Memory B cell (primary cell): ENCODE measurements around the gene GALNTL6.

Experiments
- ATAC-seq: fragments of 150-1000 bp; cut with Tn5 transposase; 2 replicates; pipeline ENCODE4 v1.10.0; 2021; ENCODE audit warnings: low read depth, mild to moderate bottlenecking, moderate library complexity
- DNase-seq, 2 donors: peaks; one replicate each; pipeline ENCODE4 v3.0.0; 2022; ENCODE audit warnings: low spot score in 2 of 2
- H3K27ac Mint-ChIP-seq: one replicate; pipeline ENCODE4 v1.8.0; 2022; ENCODE audit warnings: mild to moderate bottlenecking, moderate library complexity, mixed read lengths
- H3K27me3 Mint-ChIP-seq: one replicate; pipeline ENCODE4 v1.8.0; 2022; ENCODE audit warnings: mixed read lengths
- H3K36me3 Mint-ChIP-seq: one replicate; pipeline ENCODE4 v1.8.0; 2022; ENCODE audit warnings: mild to moderate bottlenecking, mixed read lengths
- H3K4me1 Mint-ChIP-seq: one replicate; pipeline ENCODE4 v1.8.0; 2022; ENCODE audit warnings: mixed read lengths
- H3K4me3 Mint-ChIP-seq: one replicate; pipeline ENCODE4 v1.8.0; 2022; ENCODE audit warnings: mild to moderate bottlenecking, moderate library complexity, mixed read lengths
- H3K9me3 Mint-ChIP-seq: one replicate; pipeline ENCODE4 v1.8.0; 2022; ENCODE audit warnings: mixed read lengths

Gene GALNTL6

DNA sequence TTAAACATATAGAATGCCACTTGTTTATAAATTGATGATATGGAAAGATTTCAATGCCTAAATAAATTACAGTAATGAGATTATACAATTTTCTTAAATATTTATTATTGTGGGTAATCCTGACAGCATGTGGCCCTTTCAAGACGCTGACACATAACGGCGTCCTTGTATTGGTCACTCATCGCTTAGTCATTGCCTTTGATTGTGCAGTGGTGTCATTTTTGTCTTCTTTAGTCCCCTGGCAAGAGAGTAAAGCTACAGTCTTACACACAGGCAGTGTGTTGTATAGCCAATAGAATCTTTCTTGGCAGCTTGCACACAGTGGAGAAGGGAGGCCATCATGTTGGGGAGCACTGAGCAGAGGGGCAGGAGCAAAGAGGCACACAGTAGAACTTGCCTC lies 993.6 kb downstream of the GALNTL6 start:
- Mint-ChIP-seq H3K4me3 (no peak overlapping the region), H3K4me1 (no peaks in the 10 kb centered on the region), H3K27ac (no peak overlapping the region), H3K27me3 (no peaks in the 10 kb centered on the region), H3K9me3 (no peaks in the 10 kb centered on the region), H3K36me3 (no peaks in the 10 kb centered on the region)
- DNase-seq (no peak), ATAC-seq (no peak)

DNA sequence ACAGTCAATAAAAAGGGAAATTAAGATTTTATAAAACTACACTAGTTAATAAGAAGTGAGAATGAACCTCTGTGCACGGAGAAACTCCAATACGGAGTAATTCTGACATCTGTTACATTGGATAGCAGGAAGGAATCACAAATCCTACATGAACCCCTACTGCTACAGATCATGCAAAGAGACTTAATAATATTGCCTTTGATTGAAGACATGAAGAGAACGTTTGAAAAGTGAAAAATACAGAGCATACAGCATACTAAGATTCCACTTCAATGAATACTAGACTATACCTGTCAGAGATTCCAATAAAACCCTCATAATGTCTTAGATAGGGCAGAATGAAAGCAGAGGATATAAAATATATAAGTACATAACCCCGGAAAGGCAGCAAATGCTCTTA lies 995.0 kb downstream of the GALNTL6 start:
- no peak overlapping the region for H3K27ac Mint-ChIP-seq
- H3K27me3 Mint-ChIP-seq: no peaks in the 10 kb centered on the region
- H3K36me3 Mint-ChIP-seq: no peaks in the 10 kb centered on the region
- no peak overlapping the region for H3K4me3 Mint-ChIP-seq
- no peaks in the 10 kb centered on the region for H3K9me3 Mint-ChIP-seq
- ATAC-seq: no peak
- no peaks in the 10 kb centered on the region for H3K4me1 Mint-ChIP-seq
- DNase-seq: no peak

DNA sequence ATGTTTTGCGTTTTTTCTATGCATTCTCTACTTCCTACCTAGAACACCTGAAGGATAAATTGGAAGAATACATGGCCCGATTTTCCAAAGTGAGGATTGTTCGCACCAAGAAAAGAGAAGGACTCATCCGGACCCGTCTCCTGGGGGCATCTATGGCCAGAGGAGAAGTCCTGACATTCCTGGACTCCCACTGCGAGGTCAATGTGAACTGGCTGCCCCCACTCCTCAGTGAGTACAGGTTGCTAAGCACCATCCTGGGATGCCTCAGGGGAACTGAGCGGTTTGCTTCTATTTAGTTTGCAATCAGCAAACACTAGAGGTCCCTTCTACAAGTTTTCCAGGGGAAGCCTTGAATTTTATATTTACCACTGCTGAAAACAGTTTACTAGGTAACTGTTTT lies 996.1 kb downstream of the GALNTL6 start:
- ATAC-seq: no peak
- Mint-ChIP-seq H3K4me1 (no peaks in the 10 kb centered on the region), H3K4me3 (no peak overlapping the region), H3K27me3 (no peaks in the 10 kb centered on the region), H3K9me3 (no peaks in the 10 kb centered on the region), H3K36me3 (no peaks in the 10 kb centered on the region), H3K27ac (no peak overlapping the region)
- DNase-seq: no peak

- Mint-ChIP-seq H3K9me3 (no peaks in the 10 kb centered on the region), H3K4me3 (no peak overlapping the region), H3K27ac (no peak overlapping the region), H3K4me1 (no peaks in the 10 kb centered on the region), H3K27me3 (no peaks in the 10 kb centered on the region), H3K36me3 (no peaks in the 10 kb centered on the region)
- ATAC-seq (no peak), DNase-seq (no peak)
Observed at GRCh38 chr4:172813359-172813923, 1000.2 kb downstream of the GALNTL6 start.

DNA sequence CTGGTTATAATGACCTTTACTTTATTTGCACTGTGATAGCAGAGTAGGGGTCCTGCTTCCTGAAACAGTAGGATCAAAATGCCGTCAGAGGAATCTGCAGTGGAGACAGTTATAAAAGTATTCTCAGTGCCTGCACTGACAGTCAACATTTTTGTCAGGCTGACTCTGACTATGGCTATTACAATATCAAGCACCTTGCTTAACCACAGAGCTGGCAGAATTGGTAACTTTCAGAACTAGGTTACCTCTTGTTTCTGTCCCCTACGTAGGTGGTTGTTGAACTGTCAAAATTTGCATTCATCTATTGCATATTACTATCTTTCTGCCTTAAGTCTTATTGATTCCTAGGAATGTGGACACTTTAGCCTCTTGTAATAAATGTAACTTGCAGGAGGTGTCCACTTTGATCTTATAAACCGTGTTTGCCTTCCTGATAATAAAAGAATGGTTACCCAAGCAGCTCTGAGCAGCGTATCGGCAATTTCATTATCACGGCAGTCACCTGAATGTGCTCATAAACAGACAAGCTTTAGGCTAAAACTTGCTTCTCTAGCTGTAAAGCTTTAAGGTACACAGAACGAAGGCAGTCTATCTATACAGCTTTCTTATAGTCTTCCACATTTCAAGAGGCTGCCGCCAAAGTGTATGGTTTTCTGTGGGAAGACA lies 1002.4 kb downstream of the GALNTL6 start:
- Mint-ChIP-seq H3K4me3 (no peak overlapping the region), H3K9me3 (no peaks in the 10 kb centered on the region), H3K27ac (no peak overlapping the region), H3K4me1 (no peaks in the 10 kb centered on the region), H3K36me3 (no peaks in the 10 kb centered on the region), H3K27me3 (no peaks in the 10 kb centered on the region)
- DNase-seq (no peak), ATAC-seq (no peak)

DNA sequence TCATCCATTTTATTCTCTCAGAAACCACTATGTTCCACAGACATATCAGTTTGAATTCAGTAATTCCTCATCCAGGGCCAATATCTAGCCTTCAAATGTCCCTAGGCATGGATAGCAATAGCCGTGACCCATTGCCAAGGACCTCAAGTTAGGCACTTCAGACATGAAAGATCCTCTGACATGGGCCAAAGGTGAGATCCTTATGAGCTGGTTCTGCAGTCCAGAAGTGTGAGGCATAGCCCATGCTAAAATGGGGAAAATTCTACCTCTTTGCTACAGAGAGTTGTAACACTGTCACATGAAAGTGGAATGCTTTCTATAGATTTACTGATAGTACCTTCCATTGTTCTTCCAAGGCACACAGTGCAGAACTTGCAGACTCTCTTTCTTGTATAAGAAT lies 1005.7 kb downstream of the GALNTL6 start:
- no peak for DNase-seq
- no peaks in the 10 kb centered on the region for H3K27me3 Mint-ChIP-seq
- no peak for ATAC-seq
- H3K4me1 Mint-ChIP-seq: no peaks in the 10 kb centered on the region
- H3K27ac Mint-ChIP-seq: no peak overlapping the region
- no peak overlapping the region for H3K4me3 Mint-ChIP-seq
- no peaks in the 10 kb centered on the region for H3K9me3 Mint-ChIP-seq
- no peaks in the 10 kb centered on the region for H3K36me3 Mint-ChIP-seq

DNA sequence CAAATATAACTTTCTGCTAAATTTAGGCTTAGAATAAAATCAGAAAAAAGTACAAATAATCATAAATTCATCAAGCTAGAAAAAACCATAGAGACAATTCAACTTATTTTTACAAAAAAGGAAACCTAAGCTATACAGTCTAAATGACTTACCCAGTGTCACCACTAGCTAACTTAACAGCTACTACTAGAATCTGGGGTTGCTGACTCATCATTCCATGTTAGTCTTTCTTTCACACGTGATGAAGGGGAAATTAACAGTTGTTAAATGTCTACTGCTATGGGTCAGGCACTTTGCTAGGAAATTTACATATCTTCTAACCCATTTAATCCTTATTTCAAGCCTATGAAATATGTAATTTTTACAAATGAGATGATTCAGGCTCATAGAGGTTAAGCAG lies 1006.1 kb downstream of the GALNTL6 start:
- no peak overlapping the region for H3K4me3 Mint-ChIP-seq
- H3K27ac Mint-ChIP-seq: no peak overlapping the region
- H3K36me3 Mint-ChIP-seq: no peaks in the 10 kb centered on the region
- H3K27me3 Mint-ChIP-seq: no peaks in the 10 kb centered on the region
- DNase-seq (no peak), ATAC-seq (no peak)
- no peaks in the 10 kb centered on the region for H3K4me1 Mint-ChIP-seq
- H3K9me3 Mint-ChIP-seq: no peaks in the 10 kb centered on the region

DNA sequence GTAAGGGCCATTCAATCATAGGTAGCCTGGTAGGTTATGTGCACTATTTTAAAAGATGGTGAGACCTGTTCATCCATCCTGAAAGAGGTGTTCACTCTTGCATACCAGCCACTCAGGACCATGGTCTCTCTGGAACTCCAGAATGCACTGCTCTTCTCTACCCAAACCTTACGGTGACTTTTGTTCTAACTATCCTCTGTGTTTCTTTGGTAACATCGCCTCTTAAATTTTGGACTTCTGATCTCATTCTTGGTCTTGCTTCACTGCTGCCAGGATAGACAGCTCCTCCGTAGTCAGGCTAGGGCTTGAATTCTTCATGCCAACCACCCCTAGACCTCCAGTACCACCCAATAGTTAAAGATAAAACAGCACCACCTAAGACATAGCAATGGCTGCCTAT lies 1009.1 kb downstream of the GALNTL6 start:
- DNase-seq (no peak), ATAC-seq (no peak)
- H3K4me1 Mint-ChIP-seq: no peaks in the 10 kb centered on the region
- no peaks in the 10 kb centered on the region for H3K9me3 Mint-ChIP-seq
- H3K4me3 Mint-ChIP-seq: no peak overlapping the region
- no peaks in the 10 kb centered on the region for H3K27me3 Mint-ChIP-seq
- no peaks in the 10 kb centered on the region for H3K36me3 Mint-ChIP-seq
- no peak overlapping the region for H3K27ac Mint-ChIP-seq

- Mint-ChIP-seq H3K36me3 (no peaks in the 10 kb centered on the region), H3K4me1 (no peaks in the 10 kb centered on the region), H3K27me3 (no peaks in the 10 kb centered on the region), H3K9me3 (no peaks in the 10 kb centered on the region), H3K27ac (no peak overlapping the region), H3K4me3 (no peak overlapping the region)
- ATAC-seq (no peak), DNase-seq (no peak)
Observed at GRCh38 chr4:172826346-172826745, 1013.1 kb downstream of the GALNTL6 start.

- DNase-seq: no peak
- Mint-ChIP-seq H3K36me3 (no peaks in the 10 kb centered on the region), H3K27ac (no peak overlapping the region), H3K4me3 (no peak overlapping the region), H3K27me3 (no peaks in the 10 kb centered on the region), H3K4me1 (no peaks in the 10 kb centered on the region), H3K9me3 (no peaks in the 10 kb centered on the region)
- ATAC-seq: no peak
Observed at GRCh38 chr4:172826861-172827260, 1013.7 kb downstream of the GALNTL6 start.

GRCh38 chr4:172830295-172830764 lies 1017.1 kb downstream of the GALNTL6 start:
- DNase-seq: no peak
- no peaks in the 10 kb centered on the region for H3K36me3 Mint-ChIP-seq
- H3K4me1 Mint-ChIP-seq: no peaks in the 10 kb centered on the region
- peaks cover 2% of the 10 kb centered on the region for H3K27me3 Mint-ChIP-seq
- H3K9me3 Mint-ChIP-seq: no peaks in the 10 kb centered on the region
- no peak overlapping the region for H3K4me3 Mint-ChIP-seq
- ATAC-seq: no peak
- H3K27ac Mint-ChIP-seq: no peak overlapping the region

DNA sequence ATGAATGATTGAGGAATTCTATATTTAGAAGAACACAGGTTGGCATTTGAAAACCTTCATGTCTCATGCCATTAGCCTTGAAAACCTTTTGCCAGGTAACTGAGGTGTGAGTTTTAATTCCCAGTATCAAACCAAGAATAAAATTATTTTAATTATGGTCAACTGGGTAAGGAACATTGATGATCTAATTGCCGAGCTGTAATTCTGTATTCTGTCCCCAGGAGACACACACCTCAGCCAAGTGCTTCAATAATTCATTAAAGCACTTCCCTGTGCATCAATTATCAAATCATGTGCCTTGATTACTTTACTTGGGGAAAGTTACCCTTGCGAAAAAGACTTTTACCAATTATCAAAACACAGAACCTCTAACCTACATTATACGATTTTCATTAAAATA lies 1023.5 kb downstream of the GALNTL6 start:
- Mint-ChIP-seq H3K36me3 (no peaks in the 10 kb centered on the region), H3K9me3 (no peaks in the 10 kb centered on the region), H3K27me3 (peaks cover 2% of the 10 kb centered on the region), H3K27ac (no peak overlapping the region), H3K4me1 (no peaks in the 10 kb centered on the region), H3K4me3 (no peak overlapping the region)
- ATAC-seq (no peak), DNase-seq (no peak)

GRCh38 chr4:172838111-172838510 lies 1024.9 kb downstream of the GALNTL6 start:
- DNase-seq (no peak), ATAC-seq (no peak)
- H3K27me3 Mint-ChIP-seq: peaks cover 2% of the 10 kb centered on the region
- no peaks in the 10 kb centered on the region for H3K36me3 Mint-ChIP-seq
- H3K9me3 Mint-ChIP-seq: no peaks in the 10 kb centered on the region
- H3K4me1 Mint-ChIP-seq: no peaks in the 10 kb centered on the region
- H3K4me3 Mint-ChIP-seq: no peak overlapping the region
- no peak overlapping the region for H3K27ac Mint-ChIP-seq

GRCh38 chr4:172838943-172839342 lies 1025.7 kb downstream of the GALNTL6 start:
- H3K27ac Mint-ChIP-seq: no peak overlapping the region
- no peak for ATAC-seq
- peaks cover 2% of the 10 kb centered on the region for H3K27me3 Mint-ChIP-seq
- H3K4me1 Mint-ChIP-seq: no peaks in the 10 kb centered on the region
- no peaks in the 10 kb centered on the region for H3K9me3 Mint-ChIP-seq
- no peaks in the 10 kb centered on the region for H3K36me3 Mint-ChIP-seq
- H3K4me3 Mint-ChIP-seq: no peak overlapping the region
- DNase-seq: no peak

GRCh38 chr4:172842779-172843178 lies 1029.6 kb downstream of the GALNTL6 start:
- Mint-ChIP-seq H3K9me3 (no peaks in the 10 kb centered on the region), H3K27ac (no peak overlapping the region), H3K27me3 (no peaks in the 10 kb centered on the region), H3K4me3 (no peak overlapping the region), H3K4me1 (no peaks in the 10 kb centered on the region), H3K36me3 (no peaks in the 10 kb centered on the region)
- DNase-seq (no peak), ATAC-seq (no peak)
